WTC11 (cell line): ENCODE measurements around the gene HID1. TPM values are rescaled to one million over a fixed set of nuclear protein-coding genes. Genes with fewer than 3 reads are reported as not detected.

Source experiments
- ATAC-seq: fragments of 200-7000 bp; cut with Tn5 transposase; 2 replicates; pipeline ENCODE4 v1.10.0; 2021; ENCODE audit warnings: mild to moderate bottlenecking, moderate library complexity
- CTCF ChIA-PET: fragments of 300-600 bp; sonication (Branson Sonifier 250); formaldehyde crosslinking; loops from one replicate; lab custom pipeline; 2021; ENCODE audit warnings: antibody characterized with exemption; lab: Charles Lee
- POLR2A ChIA-PET: fragments of 350-600 bp; sonication (Branson Sonifier 250); formaldehyde crosslinking; loops from one replicate; lab custom pipeline; 2021; ENCODE audit warnings: antibody characterized with exemption; lab: Charles Lee
- DNase-seq: peaks from one replicate; pipeline ENCODE4 v3.0.0; 2021; ENCODE audit warnings: low spot score
- H3K27ac Mint-ChIP-seq: 2 replicates; pipeline ENCODE4 v1.8.0; 2021; ENCODE audit warnings: mixed read lengths
- H3K27me3 Mint-ChIP-seq: 2 replicates; pipeline ENCODE4 v1.8.0; 2021; ENCODE audit warnings: low read depth, mild to moderate bottlenecking, moderate library complexity, mixed read lengths
- H3K36me3 Mint-ChIP-seq: 2 replicates; pipeline ENCODE4 v1.8.0; 2021; ENCODE audit warnings: mixed read lengths
- H3K4me1 Mint-ChIP-seq: 2 replicates; pipeline ENCODE4 v1.8.0; 2022; ENCODE audit warnings: mixed read lengths
- H3K4me3 Mint-ChIP-seq: 2 replicates; pipeline ENCODE4 v1.8.0; 2021; ENCODE audit warnings: mild to moderate bottlenecking, moderate library complexity, mixed read lengths
- H3K9me3 Mint-ChIP-seq: 2 replicates; pipeline ENCODE4 v1.8.0; 2021; ENCODE audit warnings: mixed read lengths
- ATF6 ChIP-seq: sonication (generic); formaldehyde crosslinking; IDR thresholded peaks from 2 replicates; pipeline ENCODE4 v1.8.1; 2023; ENCODE audit warnings: mild to moderate bottlenecking, missing genetic modification reagents
- CBFB ChIP-seq: sonication (generic); formaldehyde crosslinking; IDR thresholded peaks from 2 replicates; pipeline ENCODE4 v1.8.1; 2022; ENCODE audit warnings: mild to moderate bottlenecking, low read depth, missing genetic modification reagents
- CREM ChIP-seq: sonication (generic); formaldehyde crosslinking; IDR thresholded peaks from 2 replicates; pipeline ENCODE4 v1.8.1; 2022; ENCODE audit warnings: mild to moderate bottlenecking, missing genetic modification reagents, moderate library complexity
- ERG ChIP-seq: fragments of 250-450 bp; sonication (Bioruptor Pico); IDR thresholded peaks from 2 replicates; pipeline ENCODE4 v1.8.0; 2021; ENCODE audit warnings: mild to moderate bottlenecking
- ETV6 ChIP-seq: sonication (generic); formaldehyde crosslinking; IDR thresholded peaks from 2 replicates; pipeline ENCODE4 v1.8.1; 2022; ENCODE audit warnings: mild to moderate bottlenecking, missing genetic modification reagents
- GRHL2 ChIP-seq: fragments of 250-450 bp; sonication (Bioruptor Pico); IDR thresholded peaks from 2 replicates; pipeline ENCODE4 v1.8.0; 2022; ENCODE audit warnings: mild to moderate bottlenecking, moderate library complexity; ENCODE audit not compliant: insufficient replicate concordance, severe bottlenecking
- HMGXB4 ChIP-seq: sonication (generic); formaldehyde crosslinking; IDR thresholded peaks from 2 replicates; pipeline ENCODE4 v1.8.1; 2023; ENCODE audit warnings: mild to moderate bottlenecking, moderate library complexity, missing genetic modification reagents
- JUN ChIP-seq: sonication (generic); formaldehyde crosslinking; IDR thresholded peaks from 2 replicates; pipeline ENCODE4 v1.8.0; 2023; ENCODE audit warnings: mild to moderate bottlenecking, missing genetic modification reagents
- MXD4 ChIP-seq: fragments of 250-450 bp; sonication (Bioruptor Pico); IDR thresholded peaks from 2 replicates; pipeline ENCODE4 v1.8.0; 2021; ENCODE audit warnings: mild to moderate bottlenecking, moderate library complexity, borderline replicate concordance
- NFE2L1 ChIP-seq: sonication (generic); formaldehyde crosslinking; IDR thresholded peaks from 2 replicates; pipeline ENCODE4 v1.8.1; 2023; ENCODE audit warnings: missing genetic modification reagents
- PREB ChIP-seq: sonication (generic); formaldehyde crosslinking; IDR thresholded peaks from 2 replicates; pipeline ENCODE4 v1.8.1; 2022; ENCODE audit warnings: mild to moderate bottlenecking, missing genetic modification reagents, moderate library complexity, borderline replicate concordance
- RORB ChIP-seq: fragments of 250-450 bp; sonication (Bioruptor Pico); IDR thresholded peaks from 2 replicates; pipeline ENCODE4 v1.9.0; 2021; ENCODE audit warnings: mild to moderate bottlenecking
- TEAD1 ChIP-seq: sonication (generic); formaldehyde crosslinking; IDR thresholded peaks from 2 replicates; pipeline ENCODE4 v1.8.0; 2022; ENCODE audit warnings: mild to moderate bottlenecking, missing genetic modification reagents
- USF1 ChIP-seq: sonication (generic); formaldehyde crosslinking; IDR thresholded peaks from 2 replicates; pipeline ENCODE4 v1.8.0; 2022; ENCODE audit warnings: mild to moderate bottlenecking, missing genetic modification reagents
- ZBTB21 ChIP-seq: sonication (generic); formaldehyde crosslinking; IDR thresholded peaks from 2 replicates; pipeline ENCODE4 v1.8.1; 2023; ENCODE audit warnings: mild to moderate bottlenecking, missing genetic modification reagents, borderline replicate concordance
- ZNF263 ChIP-seq: sonication (generic); formaldehyde crosslinking; IDR thresholded peaks from 2 replicates; pipeline ENCODE4 v1.8.1; 2022; ENCODE audit warnings: low read depth, mild to moderate bottlenecking, moderate library complexity, missing genetic modification reagents
- ZNF425 ChIP-seq: fragments of 250-450 bp; sonication (Bioruptor Pico); conservative IDR thresholded peaks from 2 replicates; pipeline ENCODE4 v1.9.0; 2021; ENCODE audit warnings: mild to moderate bottlenecking
- ZSCAN18 ChIP-seq: fragments of 250-450 bp; sonication (Bioruptor Pico); IDR thresholded peaks from 2 replicates; pipeline ENCODE4 v2.1.2; 2022; ENCODE audit warnings: mild to moderate bottlenecking, moderate library complexity
- total RNA-seq: library from RNA; stranded (reverse); gene quantifications from 3 replicates; pipeline ENCODE4 v1.2.3, GENCODE V29; 2021
- TF ChIP-seq, protein P1 (sequence below): sonication (generic); formaldehyde crosslinking; IDR thresholded peaks from 2 replicates; pipeline ENCODE4 v1.8.0; 2023; ENCODE audit warnings: mild to moderate bottlenecking, missing genetic modification reagents
- TF ChIP-seq, protein P2 (sequence below): fragments of 250-450 bp; sonication (Bioruptor Pico); IDR thresholded peaks from 2 replicates; pipeline ENCODE4 v1.9.0; 2021; ENCODE audit warnings: moderate library complexity, mild to moderate bottlenecking, inconsistent platforms, borderline replicate concordance

Gene HID1
- total RNA-seq, 1 experiment from 2014 or later, result 16.7 TPM

DNA sequence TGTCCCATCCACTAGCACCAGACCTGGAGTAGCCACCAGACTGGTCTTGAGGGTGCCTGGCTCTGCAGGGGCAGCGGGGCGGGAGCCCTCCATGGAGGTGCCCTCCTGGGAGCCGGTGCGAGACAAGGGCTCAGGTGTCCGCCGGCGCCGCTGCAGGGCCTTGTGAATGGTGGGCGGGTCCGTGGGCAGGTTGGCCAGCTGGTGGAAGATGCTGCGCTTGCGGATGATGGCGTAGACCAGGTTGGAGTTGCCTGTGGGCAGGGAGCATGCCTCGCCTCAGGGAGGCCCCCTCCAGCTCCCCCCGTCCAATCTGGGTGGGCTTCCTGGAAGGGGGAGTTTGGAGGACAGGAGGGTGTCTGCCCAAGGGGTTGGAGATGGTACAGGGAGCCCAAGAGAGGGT lies 18.4 kb downstream of the HID1 start (continued):
- TF ChIP-seq ATF6, result no peak
- TF ChIP-seq ETV6 (CRISPR knock-in tag), result no peak
- TF ChIP-seq, protein P1, sequence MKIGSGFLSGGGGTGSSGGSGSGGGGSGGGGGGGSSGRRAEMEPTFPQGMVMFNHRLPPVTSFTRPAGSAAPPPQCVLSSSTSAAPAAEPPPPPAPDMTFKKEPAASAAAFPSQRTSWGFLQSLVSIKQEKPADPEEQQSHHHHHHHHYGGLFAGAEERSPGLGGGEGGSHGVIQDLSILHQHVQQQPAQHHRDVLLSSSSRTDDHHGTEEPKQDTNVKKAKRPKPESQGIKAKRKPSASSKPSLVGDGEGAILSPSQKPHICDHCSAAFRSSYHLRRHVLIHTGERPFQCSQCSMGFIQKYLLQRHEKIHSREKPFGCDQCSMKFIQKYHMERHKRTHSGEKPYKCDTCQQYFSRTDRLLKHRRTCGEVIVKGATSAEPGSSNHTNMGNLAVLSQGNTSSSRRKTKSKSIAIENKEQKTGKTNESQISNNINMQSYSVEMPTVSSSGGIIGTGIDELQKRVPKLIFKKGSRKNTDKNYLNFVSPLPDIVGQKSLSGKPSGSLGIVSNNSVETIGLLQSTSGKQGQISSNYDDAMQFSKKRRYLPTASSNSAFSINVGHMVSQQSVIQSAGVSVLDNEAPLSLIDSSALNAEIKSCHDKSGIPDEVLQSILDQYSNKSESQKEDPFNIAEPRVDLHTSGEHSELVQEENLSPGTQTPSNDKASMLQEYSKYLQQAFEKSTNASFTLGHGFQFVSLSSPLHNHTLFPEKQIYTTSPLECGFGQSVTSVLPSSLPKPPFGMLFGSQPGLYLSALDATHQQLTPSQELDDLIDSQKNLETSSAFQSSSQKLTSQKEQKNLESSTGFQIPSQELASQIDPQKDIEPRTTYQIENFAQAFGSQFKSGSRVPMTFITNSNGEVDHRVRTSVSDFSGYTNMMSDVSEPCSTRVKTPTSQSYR (CRISPR knock-in tag), result no peak

DNA sequence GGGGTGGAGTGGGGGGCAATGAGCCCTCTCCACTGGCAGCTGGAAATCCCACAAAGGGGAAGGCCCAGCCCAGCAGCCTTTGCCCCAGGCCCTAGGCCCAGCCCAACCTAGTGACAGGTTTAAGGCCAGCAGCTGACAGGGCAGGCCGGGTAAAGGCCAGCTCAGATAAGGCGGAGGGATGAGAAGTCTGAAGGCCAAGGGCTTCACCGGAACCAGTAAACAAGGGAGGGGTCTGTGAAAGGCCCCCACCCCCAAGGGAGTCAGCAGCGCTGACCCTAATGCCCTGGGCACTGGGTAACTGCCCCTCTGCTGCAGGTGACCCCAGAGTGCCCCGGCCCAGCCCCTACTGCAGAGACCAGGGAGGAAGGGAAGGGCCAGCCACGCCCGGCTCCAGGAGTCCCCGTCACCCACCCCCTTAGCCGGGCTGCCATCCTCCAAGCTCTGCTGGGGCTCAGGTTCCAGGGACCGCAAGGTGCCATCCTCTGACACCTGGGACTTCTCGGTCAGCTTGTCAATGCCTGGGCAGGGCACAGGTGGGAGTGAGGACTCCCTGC lies 19.3 kb downstream of the HID1 start:
- no peaks in the 10 kb centered on the region for H3K9me3 Mint-ChIP-seq
- no peak for TF ChIP-seq CBFB (CRISPR knock-in tag)
- TF ChIP-seq ZBTB21 (CRISPR knock-in tag), result no peak
- TF ChIP-seq JUN (CRISPR knock-in tag), result no peak
- TF ChIP-seq ERG (CRISPR knock-in tag), result no peak
- no peak for TF ChIP-seq ZNF263 (CRISPR knock-in tag)
- TF ChIP-seq NFE2L1, result no peak
- no peak for TF ChIP-seq ZNF425 (CRISPR knock-in tag)
- TF ChIP-seq MXD4 (CRISPR knock-in tag), result no peak
- TF ChIP-seq HMGXB4 (CRISPR knock-in tag), result no peak
- no peak for TF ChIP-seq TEAD1 (CRISPR knock-in tag)
- TF ChIP-seq ETV6 (CRISPR knock-in tag), result no peak
- TF ChIP-seq ZSCAN18 (CRISPR knock-in tag), result no peak
- TF ChIP-seq CREM, result no peak
- TF ChIP-seq PREB, result no peak
- TF ChIP-seq RORB (CRISPR knock-in tag), result no peak
- TF ChIP-seq USF1, result no peak
- TF ChIP-seq GRHL2, result no peak
- TF ChIP-seq, protein P2, sequence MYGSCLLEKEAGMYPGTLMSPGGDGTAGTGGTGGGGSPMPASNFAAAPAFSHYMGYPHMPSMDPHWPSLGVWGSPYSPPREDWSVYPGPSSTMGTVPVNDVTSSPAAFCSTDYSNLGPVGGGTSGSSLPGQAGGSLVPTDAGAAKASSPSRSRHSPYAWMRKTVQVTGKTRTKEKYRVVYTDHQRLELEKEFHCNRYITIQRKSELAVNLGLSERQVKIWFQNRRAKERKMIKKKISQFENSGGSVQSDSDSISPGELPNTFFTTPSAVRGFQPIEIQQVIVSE (CRISPR knock-in tag), result no peak
- H3K4me1 Mint-ChIP-seq, result peaks cover 9% of the 10 kb centered on the region
- H3K36me3 Mint-ChIP-seq, result no peaks in the 10 kb centered on the region
- H3K4me3 Mint-ChIP-seq, result no peak overlapping the region
- ChIA-PET POLR2A (no interaction called here), CTCF (interaction anchor here (0.9 to 6.5 kb wide), 6 partner anchors 8 to 34 kb away, joined by 3 to 206 read pairs (median 8); partner anchors contain the start of genes OTOP2 and USH1G)
- no peak overlapping the region for H3K27ac Mint-ChIP-seq
- ATAC-seq (no peak), DNase-seq (no peak)
- peaks cover 12% of the 10 kb centered on the region for H3K27me3 Mint-ChIP-seq
